Activated CD4-positive, alpha-beta T cell treated with anti-CD3 and anti-CD28 coated beads, Interleukin-2, Interleukin-4, amounts not matched to agents 100 ng/mL and 50 ng/mL, durations not matched to agents 16 hours and 8 hours (primary cell): ENCODE measurements around the gene SAYSD1.

Experiments used
- DNase-seq: peaks from one replicate; pipeline ENCODE4 v3.0.0-alpha.2; 2020; ENCODE audit warnings: low spot score

Gene SAYSD1

DNA sequence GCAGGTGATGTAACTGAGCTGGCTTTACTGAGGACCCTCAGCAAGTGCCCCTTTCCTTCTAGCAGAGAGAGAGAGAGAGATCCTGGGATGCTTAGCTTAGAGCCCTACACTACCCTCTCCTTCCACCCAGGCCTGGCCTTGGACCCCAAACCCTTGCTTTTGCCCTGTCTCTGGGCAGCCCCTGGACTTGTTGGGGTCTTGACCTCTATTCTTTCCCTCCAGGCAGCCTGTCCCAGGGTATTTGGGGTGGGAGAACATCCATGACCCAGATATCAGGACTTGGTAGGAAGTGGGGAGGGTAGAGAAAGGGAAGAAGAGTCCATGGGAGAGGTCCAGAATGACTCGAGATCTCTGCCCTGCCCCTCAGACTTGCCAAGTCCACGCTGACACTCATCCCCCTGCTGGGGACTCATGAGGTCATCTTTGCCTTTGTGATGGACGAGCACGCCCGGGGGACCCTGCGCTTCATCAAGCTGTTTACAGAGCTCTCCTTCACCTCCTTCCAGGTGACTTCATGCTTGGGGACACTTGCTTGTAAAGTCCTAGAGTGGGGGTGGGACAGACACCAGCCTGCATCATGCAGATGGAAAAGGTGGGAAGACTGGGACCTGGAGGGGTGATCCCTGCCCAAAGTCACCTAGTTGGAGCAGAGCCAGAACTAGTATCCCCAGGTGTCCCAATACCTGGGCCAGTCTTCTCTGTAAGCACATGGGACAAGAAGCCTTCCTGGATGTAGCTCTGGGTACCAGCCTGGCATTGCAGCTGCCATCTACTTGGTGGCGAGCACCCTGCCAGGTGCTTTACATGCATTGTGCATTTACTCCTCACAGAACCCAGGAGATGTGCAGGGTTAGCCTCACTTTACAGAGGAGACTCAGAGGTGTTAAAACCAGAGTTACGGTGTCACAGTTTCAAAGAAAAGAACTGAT, 35.5 kb downstream of the SAYSD1 start:
- no peak for DNase-seq

DNA sequence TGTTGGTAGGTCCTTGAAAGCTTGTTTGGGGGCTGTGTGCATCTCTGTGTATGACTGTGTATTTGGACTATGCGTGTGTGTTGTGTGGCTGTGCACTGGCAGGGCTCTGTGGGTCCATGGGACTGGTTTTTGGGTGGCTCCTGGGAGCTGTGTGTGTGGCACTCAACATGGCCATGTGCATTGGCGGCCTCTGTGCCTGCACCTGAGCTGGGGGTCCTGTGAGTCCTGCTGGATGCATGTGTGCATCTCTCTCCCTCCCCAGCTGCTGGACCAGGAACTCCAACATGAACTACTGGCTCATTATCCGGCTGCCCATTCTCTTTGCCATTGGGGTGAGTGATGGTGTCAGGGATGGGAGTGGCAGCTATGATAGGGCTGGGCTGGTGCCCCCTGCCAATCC, 36.3 kb downstream of the SAYSD1 start:
- DNase-seq = no peak

DNA sequence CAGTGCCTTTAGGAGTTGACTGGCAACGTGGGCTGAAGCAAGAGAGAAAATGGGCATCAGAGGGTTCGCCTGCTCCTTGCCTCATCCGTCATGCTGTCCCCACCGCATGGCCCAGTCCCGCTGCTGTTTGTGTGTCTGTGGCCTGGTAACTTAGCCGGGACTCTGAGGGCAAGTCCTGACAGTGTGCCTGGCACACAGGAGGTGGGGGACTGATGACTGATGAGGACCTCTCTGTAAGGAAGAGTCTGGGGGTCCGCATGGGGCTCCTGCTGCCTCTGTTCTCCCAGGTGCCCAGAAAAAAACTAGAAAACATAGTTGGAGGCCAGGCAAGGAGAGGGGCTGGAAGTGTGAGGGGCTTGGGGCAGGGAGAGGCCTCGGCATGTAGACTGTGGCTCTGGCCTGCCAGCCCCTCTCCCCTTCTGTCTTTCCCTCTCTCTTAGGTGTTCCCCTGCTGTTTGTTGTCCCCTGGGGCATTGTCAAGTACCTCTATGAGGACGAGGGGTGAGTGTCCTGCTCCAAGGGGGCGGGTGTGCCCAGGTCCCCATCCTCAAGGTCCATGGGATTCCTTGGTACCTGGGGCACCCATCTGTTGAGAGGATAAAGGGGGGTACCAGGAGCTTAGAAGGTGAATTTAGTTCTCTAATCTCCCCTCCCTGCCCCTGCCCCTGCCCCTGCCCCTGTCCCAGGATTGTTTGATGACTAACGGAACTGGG, 36.9 kb downstream of the SAYSD1 start:
- no peak for DNase-seq

DNA sequence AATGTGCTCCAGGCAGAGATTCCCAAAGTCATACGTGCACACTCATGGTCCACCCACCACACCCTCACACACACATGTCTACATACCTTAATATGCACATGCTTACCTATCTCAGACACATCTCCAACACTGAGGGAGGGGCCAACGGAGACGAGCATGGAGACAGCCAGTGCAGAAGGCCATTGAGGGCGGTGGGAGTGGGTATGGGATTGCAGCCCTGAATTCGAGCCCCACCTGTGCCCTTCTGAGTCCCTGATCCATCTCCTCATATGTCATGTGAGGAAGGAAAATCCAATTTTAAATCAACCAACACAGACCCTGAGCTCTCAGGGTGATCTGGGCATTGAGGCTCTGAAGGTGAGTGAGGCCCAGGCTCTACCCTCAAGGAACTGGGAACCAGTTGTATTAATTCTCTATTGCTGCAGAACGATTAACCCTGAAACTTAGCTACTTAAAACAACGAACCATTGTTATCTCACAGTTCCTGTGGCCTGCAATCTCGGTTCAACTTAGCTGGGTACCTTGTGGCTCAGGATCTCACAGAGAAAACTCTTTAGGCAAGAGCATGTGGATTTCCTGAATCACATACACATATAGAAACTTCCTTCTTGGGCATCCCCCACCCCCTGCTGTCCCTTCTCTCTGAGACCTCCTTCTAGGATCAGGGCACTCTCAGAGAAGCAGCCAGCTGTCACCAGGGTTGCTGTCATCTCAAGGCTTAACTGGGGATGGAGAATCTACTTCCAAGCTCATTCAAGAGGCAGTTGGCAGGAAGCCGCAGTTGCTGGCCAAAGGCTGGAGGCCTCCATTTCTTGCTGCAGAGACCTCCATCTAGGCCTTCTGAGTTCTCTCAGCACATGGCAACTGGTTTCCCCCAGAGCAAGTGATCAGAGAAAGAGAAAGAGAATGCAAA, 38.1 kb downstream of the SAYSD1 start:
- DNase-seq = no peak

DNA sequence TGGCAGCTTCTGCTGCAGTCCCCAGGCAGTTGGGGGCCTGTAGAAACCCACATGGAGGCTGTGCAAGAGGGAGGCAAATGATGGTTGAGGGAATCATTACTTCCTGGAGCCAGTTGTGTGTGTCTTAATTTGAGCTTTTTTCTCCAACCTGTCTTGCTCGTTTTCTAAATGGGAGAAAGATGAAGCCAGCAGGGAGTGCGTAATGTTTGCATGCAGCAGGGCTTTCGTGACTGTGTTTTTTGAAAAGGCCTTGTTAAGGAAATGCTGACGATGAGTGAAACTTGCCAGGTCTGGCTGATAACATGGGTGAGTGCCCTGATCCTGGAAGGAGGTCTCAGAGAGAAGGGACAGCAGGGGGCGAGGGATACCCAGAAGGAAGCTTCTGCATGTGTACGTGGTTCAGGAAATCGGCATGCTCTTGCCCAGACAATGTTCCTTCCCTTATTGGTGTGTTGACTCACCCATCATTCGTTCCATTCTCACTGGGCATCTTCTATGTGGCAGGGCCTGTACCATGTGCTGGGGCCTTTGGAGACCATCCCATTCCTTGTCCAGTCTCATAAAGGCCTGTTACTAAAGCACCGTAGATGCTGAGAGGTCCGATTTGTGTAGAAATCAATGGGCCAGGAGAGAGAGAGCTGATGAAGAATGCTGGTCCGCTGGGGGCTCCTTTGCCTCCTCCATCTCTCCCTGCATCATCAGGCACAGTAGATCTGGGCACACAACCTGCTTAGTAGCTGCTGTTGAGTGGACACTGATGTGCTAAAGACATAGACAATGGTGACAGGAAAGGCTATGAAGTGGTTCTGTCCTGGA, 39.0 kb downstream of the SAYSD1 start:
- DNase-seq = no peak

DNA sequence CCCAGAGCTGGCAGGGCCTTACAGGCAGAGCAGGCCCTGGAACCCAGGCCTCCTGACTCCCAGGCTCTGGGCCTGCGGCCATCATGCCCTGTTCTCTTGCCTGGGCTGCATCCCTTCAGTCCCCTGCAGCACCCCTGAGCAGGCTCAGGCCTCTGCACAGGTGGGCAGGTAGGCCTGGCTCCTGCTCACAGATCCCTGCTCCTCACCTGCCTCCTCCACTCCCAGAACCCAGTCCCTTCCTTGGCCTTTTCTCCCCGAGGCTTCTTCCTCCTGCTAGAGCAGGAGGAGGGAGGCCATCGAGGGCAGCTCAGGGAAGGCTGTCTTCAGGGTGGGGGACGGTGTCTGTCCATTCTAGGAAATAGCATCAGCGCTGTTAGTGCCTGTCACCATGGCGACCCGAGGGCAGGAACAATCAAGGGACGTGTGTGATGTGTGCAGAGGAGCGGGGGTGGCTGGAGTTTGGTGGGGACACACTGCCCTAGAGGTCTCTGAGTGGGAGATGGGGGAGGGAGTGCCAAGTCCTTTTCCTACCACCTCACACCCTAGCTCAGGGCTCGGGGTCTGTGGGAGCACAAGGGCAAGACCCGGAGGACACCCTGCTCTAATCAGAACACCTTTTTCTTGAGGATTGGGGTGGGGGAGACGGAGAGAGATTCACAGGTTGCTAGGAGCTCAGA, 39.8 kb downstream of the SAYSD1 start:
- DNase-seq = no peak

DNA sequence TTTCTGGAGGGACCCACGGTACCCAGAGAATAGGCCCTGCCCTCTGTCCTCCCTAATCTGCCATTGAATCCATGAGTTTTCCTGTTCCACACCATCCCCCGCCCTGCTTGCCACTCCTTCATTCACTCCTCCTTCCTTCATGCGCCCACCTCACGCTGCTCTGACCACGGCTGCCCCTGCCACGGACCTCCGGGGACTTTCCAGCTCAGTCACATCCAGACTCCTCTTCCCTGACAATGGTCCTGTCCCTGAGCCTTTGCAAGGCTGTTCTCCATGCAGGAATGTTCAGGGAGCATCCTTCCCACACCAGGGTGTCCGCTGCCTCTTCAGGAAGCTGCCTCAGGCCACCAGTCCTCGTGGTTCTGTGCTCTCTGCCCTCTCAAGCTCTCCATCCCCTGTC, 40.5 kb downstream of the SAYSD1 start:
- DNase-seq = no peak

DNA sequence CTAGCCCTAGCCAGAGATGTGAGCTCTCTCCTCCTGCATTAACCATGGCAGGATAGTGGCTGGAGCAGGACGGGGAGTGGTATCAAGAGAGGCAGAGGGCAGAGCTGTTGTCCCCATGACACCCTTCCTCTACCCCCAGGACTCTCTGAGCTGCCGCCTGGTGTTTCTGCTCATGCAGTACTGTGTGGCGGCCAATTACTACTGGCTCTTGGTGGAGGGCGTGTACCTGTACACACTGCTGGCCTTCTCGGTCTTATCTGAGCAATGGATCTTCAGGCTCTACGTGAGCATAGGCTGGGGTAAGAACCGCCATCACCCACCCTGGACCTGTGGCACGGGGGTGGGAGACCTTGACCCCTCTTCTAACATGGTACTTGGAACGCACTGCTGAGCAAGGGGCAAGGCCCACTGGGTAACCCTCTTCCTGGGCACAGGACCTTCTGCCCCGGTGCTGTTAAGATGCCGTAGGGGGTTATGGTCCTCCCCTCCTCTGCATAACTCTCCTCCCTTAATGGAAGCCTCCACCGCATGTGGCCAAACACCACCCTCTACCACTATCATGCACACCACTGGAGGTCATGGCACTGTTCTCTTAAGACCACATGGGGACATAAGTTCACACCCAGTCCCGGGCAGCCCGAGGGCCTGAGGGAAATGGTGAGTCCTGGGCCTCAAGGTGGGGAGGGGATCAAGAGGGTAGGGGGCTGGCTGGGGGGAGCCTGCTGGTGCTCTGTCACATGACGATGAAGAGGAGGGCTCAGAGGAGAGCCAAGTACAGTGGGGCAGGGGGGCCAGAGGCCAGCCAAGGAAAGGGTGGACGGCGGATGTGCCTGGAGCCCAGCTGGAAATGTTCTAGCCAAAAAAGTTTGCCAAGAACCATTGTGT, 41.3 kb downstream of the SAYSD1 start:
- DNase-seq = no peak

DNA sequence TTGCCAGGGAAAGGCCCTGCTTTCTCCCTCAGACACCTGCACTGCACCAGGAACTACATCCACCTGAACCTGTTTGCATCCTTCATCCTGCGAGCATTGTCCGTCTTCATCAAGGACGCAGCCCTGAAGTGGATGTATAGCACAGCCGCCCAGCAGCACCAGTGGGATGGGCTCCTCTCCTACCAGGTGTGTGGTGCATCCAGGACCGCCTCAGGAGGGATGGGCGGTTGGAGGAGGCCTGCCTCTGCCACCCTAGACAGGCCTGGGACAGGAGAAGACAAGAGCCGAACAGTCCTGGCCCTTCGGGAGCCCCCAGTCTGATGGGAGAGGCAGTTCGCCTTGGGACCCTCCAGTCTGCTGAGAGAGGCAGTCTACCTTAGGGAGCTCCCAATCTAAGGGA, 42.2 kb downstream of the SAYSD1 start:
- DNase-seq = no peak

DNA sequence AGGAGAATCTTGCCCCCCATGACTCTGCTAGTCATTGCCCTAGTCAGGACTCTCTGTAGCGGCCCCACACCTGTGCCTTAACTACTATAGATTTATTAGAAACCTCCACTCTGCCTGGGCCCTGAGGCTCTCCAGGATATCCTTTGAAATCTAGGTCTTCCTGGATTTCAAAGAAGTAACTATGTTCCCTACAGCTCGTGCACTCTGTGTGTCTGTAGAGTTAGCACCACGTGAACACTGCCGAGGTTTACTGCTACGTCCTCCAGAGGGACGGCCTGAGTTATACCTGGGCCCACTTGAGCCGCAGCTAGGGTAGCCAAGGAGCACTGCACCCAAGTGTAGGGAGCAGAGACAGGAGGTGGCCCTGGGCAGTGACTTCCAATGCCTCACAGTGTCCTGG, 46.6 kb downstream of the SAYSD1 start:
- no peak for DNase-seq

DNA sequence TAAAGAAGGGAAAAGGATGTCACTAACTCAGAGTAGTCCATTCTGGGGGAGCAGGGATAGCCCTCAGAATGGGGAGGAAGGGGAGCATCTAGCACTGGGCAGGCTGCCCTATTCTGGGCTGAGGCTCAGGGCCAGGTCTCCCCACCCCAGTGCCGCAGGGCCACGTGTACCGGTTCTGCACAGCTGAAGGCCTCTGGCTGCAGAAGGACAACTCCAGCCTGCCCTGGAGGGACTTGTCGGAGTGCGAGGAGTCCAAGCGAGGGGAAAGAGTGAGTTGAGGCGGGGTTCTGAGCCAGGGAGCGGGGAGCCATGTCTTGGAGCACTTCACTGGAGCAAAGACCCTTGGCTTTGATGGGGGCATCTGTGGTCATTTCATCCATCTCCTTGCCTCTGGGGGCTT, 49.4 kb downstream of the SAYSD1 start:
- DNase-seq = no peak

DNA sequence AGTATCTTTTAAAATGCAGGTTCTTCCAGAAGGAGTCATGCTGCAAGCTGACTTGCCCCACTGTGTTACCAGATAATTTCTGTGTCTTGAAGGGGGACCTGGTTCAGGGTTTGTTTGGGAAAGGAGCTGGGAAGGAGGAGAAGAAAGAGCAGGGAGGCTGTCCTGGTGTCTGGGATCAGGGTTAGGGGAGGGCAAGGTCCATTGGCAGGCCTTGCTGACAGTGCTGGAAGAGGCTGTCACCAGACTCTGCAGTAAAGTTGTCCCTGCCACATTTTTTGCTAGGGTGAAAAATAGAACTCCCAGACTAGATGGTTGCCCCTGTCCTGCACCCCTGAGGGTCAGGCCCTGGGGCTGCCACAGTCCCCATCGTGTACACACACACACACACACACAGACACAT, 51.5 kb downstream of the SAYSD1 start:
- no peak for DNase-seq

DNA sequence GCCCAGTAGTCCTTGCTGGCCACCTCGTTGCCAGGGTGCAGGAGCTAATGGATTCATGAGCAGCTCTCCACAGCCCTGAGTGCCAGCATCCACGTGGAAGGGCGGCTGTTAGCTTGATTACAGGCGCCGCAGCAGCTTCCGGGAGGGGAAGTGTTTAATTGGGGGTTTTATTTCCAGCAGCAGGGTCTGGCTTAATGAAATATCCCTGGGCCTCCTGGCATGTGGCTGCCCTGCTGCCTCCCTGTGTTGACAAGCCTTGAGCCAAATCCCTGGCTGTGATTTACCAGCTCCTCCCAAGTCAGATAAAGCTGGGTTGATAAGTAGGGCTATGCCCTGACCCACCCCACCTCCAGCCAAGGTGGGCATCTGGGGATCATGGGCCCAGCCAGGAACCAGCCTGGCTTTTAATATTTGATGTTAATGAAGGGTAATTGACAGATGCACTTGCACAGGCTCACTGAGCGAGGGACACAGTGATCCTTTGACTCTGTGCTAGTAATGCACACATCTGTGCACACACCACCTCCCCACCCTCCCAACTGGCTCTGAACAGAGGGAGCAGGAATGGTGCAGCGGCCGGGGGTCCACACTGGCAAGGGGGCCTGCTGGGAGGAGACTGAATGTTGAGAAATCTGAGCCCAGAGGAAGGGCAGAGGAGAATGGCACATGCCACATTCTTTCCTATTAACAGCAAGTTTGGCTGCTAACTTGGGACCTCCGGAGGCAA, 52.8 kb downstream of the SAYSD1 start:
- DNase-seq = no peak

DNA sequence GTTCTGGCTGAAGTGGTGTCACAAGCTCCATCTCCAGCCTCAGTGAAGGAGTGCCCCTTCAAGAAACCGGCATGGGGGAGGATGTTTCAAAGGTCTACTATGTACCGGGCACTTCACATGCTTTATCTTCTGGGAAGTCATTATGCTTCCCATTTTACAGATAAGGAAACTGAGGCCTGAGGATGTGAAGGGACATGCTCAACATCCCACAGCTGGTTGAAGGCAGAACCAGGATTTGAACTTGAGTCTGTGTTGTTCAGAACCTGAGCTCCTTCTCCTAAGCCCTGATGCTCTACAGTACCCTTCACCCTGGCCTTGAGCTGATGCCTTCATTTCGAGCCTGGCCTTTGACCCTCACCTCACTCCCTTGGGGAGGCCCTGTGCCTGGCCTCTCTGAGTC, 53.4 kb downstream of the SAYSD1 start:
- DNase-seq = no peak

DNA sequence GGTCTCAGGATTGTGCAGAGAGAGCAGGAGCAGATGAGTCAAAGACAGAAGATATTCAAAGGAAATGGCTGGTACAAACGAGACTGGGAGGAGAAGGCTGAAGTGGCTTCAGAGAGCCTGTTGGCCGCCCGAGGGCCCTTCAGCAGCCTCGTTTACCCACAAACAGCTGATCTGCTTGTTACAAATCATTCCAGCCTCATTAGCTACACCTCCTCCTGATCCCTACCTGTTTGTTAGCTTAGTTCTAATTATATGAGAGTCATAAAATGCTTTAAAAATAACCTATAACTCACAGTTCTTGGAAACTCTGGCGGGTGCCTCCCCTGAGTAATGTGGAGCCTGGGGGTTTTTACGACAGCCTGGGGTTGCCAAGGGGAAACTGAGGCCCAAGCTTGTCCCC, 53.8 kb downstream of the SAYSD1 start:
- DNase-seq = no peak

DNA sequence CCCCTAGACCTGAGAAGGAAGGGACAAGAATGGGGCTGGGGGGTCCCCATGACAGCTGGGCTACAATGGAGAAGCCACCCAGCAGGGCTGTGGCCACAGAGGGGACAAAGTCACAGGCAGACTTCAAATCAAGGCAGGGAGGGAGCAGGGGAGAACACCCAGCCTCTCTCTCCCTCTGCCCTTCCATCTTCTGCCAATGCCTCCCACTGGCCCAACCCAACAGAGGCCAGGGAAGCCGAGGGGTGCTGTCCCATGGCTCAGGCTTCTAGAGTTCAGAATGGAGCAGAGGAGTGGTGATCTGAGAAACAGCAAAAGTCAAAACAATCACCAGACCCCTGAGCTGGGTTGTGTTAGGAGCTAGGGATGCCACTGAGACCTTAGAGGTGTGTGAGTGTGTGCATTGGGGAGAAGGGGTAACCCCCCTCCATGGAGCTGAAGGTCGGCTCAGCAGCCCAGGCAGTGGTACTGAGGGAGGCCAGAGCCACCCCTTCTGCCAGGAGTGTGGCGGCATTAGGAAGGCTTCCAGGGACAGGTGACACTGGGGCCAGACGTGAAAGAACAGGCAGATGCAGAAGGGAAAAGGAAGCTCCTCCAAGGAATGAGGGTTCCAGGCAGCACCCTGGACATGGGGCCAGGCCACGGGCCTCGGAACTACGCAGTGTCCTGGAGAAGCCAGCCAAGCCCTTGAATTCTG, 54.4 kb downstream of the SAYSD1 start:
- no peak for DNase-seq

DNA sequence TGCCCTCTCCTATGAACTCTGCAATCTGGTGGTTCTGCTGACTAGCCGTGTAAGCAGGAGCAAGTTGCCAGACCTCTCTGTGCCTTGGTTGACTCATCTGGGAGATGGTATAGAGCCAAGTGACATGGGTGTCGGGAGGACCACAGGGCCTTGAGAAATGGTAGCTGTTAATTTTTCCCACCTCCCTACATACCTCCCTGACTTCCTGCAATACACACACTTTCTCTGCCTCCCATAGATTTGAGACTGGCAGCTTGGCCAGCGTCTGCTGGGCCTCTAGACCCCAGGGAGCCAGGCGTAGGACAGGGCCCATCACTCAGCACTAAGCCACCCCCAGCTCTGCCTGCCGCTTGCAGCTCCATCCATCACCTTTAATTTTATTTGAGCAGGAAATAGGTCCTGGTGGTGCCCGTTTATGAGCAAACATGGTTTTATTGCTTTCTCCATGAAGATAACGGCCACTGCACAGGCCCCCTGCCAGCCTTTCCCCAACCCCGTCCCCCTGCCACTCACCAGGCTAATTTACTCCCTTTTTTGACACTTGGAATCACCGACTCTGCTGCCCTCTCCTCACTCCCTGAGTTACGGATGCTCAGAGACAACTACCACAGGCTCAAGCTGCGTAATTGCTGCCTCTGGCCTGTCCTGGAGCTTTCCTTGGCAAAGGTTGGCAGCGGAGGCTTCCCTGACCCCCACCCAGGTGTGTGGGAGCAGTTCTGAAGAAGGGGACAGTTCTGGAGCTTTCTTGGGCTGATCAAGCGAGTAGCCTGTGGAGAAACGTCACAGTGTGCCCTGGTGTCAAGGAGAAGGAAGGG, 55.3 kb downstream of the SAYSD1 start:
- DNase-seq = no peak
